Measurements from ENCODE around the gene IKZF1.

Gene IKZF1
- 435 to 838 reads per million in 2 donors for total RNA-seq

DNA sequence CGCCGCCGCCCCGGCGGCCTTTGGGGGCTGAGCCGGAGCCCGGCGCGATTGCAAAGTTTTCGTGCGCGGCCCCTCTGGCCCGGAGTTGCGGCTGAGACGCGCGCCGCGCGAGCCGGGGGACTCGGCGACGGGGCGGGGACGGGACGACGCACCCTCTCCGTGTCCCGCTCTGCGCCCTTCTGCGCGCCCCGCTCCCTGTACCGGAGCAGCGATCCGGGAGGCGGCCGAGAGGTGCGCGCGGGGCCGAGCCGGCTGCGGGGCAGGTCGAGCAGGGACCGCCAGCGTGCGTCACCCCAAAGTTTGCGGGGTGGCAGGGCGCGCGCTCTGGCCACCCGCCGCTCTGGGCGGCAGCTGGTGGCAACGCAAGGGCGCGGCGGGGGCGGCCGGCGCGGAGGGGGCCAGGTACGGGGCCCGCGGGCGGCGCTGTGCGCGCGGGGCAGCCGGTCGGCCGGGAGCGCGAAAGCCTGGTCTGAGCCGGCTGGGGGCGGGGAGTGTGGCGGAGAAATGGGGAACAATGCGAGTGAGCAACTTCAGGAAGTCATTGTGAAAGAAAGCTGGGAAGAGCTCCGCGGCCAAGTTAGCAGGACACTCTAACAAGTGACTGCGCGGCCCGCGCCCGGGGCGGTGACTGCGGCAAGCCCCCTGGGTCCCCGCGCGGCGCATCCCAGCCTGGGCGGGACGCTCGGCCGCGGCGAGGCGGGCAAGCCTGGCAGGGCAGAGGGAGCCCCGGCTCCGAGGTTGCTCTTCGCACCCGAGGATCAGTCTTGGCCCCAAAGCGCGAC lies at the start of gene IKZF1:
Gene IKZF1 (plus strand): TSS at position 588 of the 782 bp plus-strand sequence. CDS start 14,346 bp downstream, outside the sequence.
- peak; percentile 47 for DNase-seq

DNA sequence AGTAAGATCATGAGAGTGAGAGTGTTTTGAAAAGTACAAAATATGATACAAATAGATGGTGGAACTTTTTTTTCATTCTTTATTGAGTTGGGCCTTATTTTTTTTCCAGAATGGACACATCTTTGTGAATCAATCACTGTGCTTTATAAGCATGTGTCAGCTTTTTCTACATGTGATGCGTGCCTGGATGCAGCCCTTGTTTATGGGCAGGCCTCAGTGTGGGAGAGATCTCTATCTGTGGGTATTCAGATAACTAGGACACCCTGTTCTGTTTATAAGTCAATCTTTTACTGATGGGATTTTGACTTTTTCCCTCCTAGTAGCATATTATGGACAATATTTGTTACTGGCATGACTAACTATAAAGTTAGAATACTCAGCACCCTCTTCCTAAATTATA lies 42.9 kb upstream of the IKZF1 start:
- no peak for DNase-seq

DNA sequence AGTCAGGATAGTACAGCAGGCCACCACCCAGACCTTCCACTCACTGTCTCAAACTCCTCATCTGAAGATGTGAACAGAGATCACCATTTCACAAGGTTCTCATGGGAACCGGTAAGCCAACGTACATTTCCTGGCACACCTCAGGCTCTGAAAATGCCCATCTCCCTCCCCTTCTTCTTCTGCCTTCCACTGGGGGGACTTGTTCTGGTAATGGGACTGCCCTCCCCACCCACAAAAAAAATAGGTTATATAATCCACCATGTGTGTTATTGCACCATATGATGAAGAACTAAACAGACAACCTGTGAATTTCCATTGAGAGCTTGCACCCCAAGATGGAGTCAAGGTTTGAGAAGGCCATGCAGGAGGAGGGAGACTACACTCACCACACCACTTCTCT lies 42.1 kb upstream of the IKZF1 start:
- DNase-seq = no peak

DNA sequence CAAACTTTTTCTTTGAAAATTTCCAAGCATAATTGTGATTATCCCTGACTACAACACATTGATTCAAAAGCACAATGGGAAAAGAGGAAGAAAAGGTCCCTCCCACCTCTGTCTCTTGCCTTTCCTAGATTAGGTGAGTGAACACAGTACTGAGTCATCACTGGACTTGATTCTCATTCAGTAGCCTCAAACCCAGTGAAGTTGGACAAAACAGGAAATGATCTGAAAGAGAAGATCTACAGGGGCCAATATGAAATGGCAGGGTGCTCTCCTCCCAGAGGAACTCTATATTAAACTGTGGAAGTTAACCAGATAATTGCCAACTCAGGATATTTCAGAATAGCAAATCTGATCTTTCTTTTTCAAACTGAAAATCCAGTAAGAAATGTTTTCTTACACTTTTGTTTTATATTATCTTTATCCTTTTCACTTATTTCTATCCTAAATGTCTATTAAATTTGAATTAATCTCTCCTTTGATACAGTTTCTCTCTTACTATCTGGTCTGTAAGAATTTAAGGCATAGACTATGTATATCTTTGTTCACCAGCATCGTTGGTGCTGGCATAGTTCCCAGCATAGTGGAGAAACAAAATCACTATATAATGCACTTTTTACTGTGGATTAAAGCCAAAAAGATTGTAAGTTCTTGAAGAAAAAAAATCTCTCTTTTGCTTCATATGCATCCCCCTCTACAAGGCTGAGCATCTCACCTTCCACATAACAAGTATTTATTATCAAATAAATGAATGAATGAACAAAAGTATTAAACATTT lies 41.4 kb upstream of the IKZF1 start:
- DNase-seq = no peak

DNA sequence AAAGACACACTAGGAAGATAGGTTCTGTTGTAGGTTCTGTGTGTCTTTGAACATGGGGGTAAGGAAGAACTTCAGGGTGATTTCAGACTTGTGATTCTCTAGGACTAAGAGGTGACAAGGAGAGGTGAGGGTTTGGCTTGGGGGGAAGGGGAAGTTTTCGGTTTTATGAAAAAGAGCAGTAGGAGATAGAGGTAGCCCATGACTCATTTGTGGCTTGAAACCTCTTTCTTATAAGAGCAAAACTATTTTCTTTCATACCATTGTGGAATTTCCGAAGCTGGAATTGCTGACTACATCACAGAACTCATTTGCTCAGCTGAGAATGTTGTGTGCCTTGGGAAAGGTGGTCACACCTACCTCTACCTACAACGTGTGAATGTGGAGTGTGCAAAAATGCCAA lies 39.6 kb upstream of the IKZF1 start:
- DNase-seq = no peak

DNA sequence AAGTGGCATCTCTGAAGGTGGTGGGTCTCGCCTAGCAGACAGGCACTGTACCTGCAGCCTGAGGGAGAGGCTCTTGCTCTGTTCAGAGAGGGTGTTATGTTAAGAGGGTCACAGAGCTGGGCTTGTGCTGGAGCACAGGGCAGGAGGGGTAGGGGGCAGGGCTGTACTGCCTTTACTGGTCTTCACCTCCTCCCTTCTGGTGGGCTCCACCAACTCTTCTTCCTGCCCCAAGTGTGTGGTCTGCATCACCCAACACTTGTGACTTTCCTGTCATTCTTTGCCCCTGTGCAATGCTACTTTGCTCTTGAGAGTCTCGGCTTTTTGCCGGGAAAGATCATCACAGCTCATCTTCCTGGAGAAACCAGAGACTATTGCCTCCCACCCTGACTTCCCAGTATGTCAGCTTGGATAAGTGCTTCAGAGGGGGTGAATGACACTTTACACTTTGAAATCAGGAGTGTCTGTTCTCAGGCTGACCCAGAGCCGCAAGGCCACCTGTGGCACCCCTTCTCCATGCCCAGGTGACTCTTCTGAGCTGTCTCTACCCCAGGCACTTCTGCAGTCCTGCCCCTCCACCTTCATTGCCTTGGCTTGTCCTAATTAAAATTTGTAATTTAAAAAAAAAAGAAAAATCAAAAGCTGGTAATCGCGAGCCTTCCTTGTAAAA lies 38.4 kb upstream of the IKZF1 start:
- DNase-seq = no peak

DNA sequence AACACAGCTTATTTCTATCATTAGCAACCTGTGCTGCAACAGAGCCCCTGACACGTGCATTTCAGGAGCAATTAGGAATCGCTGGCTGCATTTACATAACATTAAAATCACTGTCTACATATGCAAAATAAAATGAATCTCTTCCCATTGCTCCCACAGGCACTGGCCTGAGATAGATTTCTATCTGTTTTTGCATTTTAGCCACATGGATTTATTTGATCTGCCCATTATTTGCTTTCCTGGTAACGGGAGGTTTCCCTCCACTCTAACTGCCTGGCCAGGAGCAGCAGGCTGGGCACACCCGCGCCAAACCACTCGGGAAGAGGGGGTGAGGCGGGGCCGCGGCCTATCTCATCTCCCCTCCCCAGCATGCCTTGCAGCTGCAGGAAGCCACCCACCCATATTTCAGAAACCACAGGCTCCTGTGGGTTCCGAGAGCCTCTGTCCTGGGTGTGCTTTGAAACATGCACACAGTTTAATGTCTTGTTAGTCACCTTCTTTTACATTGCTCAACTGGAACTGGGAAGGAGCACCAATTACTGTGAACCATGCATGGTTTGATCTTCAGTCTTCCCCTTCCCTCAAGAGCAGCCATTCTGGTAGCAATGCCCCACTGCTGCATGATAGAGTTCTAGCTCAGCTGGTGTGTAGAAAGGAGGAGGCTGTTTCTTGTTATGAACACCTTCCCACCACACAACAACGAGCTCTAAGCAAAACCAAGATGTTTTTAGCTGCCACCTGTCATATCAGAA lies 37.7 kb upstream of the IKZF1 start:
- peak; percentile 55 for DNase-seq

DNA sequence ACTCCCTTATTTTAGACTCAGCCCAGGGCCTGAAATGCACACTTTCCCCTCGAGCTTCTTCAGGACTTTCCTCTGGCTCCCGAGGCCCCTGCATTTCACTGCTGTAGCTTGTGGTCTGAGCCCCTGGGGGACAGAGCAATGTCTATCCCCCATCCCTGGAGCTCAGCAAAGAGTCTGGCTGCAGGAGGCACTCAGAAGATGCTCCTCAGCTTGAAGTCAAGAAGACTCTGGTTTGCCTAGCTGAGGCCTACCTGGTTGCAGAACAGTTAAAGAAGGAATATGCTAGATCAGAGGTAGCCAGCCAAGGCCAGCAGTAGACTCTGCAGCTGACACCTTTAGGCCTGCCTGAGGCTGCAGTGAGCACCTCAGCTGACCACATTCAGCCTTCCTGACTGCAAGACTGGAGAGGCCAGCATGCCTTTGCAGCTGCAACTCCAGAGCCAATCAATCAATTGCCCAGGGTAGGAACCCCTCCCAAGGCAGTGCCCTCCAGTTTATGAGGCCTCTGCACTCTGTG lies 36.9 kb upstream of the IKZF1 start:
- DNase-seq = no peak

DNA sequence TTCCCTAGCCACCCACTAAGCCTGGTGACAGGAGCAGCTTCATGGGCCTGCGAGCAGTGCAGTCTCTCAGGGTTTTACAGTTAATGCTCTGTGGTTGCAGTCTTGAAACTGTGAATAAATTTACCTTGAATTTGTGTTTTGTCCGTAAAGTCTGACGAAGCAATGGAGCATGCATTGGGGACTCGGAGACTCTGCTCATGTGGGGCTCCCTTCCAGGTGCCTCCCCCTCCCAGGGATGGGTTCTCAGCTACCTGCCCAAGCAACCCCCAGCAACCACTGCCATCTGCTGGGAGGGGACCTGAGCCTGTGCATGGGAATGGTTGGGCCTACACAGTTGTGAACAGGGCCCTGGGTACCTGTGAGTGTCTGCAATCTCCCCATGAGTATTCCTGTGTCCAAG lies 36.3 kb upstream of the IKZF1 start:
- no peak for DNase-seq

DNA sequence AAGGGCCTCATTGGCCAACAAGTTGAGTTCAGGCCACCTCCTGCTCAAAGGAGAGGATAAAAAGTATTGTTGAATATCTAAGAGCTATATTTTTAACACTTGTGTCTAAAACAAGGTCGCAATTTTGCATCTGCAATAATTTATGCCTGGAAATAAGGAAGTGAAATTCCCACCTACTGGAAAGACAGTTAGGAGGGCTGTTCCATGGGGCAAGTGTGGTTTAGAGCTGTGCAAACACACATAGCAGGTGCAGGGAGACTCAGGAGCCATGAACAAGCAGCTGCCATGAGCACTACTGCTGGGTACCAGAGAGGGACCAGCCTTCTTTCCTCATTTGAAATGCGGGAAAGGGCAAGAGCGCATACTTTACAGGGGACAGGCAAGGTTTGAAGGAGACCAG lies 35.5 kb upstream of the IKZF1 start:
- DNase-seq = no peak

DNA sequence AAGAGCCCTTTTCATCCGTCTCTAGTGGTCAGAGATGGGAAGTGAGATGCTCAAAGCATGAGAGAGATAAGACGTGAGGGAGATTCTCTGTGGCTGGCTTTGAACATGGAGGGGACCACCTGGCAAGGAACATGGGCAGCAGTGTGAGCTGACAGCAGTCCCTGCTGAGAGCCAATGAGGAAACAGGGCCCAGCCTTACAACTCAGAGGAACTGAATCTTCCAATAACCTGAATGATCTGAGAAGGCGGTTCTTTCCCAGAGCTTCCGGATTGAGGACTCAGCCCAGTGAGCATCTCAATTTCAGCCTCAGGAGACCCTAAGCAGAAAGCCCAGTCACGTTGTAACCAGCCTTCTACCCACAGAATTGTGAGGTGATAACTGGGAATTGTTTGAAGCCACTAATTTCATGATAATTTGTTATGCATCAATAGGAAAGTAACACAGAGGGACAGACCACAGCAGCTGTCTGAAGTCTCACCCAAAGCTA lies 33.9 kb upstream of the IKZF1 start:
- DNase-seq = no peak

DNA sequence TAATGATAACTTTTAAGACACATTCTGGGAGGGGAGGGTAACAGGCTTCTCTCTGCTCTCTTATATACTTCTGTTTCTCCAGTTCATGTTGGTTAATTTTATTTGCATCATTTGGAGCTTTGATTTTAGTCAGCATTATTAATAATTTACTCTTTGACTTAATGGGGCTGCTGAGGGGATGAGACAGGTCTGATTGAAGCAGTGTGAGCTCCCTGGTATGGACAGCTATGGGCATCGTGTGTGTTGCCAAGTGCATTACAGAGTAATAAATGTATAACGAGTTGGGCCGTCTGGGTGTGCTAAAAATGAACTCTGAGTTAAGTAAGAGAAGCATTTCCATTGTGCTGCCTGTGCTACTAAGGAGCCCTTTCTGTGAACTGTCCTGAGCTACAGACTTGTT lies 31.7 kb upstream of the IKZF1 start:
- DNase-seq = no peak

DNA sequence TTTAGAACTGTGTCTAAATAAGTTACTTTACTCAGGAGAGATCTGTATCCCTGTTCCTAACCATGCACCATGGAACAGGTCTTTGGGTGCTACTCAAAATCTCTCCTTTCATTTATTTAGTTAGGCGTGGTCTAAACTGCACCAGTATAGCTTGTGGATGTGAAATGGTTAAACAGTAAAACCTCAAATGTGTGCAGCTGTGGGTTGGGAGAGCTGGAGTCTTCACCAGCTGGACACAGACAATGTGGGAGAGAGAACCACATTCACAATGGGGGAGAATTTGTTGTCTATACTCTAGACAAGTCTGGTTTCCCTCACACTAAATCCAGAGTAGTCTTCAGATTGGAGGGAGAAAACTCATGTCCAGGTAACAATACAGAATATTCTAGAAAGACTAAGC lies 31.2 kb upstream of the IKZF1 start:
- no peak for DNase-seq

DNA sequence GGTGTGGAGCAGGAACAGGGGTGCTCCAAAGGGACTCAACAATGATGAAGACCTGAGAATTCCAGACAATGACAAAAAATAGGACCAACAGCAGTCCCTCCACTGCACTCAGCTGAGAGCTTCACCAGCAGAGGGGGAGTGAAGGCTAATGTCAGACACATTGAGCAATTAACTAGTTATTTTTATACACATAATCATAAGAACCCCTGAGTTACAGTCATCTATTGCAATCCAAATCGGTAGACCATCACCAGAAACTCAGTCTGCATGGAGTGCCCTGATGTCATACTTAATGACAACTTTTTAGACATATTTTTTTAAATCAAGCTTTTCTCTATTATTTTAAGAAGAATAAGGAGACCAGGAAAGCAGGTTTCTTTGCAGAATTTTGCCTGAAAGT lies 30.6 kb upstream of the IKZF1 start:
- DNase-seq = no peak

DNA sequence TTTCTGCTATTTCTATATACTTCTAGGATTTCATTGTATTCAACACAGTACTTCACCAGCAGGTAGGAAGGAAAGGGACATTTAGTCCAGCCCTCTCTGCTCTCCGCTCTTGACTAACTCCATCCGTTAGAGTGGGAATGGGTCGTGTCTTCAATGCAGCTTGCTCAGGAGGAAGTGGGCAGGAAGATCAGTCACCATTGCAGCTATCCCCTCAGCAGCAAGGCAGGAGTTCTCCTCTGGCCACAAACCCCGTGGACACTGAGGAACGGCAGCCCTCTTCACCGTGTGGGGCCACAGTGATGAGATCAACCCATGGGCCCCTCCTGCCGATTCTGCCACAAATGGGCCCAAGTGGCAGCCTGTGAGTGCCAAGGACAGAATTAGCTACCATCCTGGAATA lies 30.2 kb upstream of the IKZF1 start:
- no peak for DNase-seq

DNA sequence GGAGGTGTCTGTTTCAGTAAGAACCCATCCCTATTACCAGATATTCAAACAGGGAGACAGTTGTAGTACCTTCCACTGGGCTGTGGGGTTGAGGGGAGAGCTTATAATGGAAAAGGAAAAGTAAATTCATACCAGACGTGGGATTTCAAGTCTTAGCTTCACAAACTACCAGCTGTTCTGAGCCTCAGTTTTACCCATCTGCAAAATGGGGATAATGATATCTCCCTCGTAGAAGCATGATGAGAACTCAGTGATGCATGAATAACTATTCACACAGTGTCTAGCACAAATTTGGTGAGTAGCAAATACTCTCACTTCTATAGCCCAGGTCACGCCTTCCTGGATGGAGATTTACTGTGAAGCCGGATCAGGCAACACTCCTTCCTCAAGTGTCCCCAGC lies 29.1 kb upstream of the IKZF1 start:
- no peak for DNase-seq

DNA sequence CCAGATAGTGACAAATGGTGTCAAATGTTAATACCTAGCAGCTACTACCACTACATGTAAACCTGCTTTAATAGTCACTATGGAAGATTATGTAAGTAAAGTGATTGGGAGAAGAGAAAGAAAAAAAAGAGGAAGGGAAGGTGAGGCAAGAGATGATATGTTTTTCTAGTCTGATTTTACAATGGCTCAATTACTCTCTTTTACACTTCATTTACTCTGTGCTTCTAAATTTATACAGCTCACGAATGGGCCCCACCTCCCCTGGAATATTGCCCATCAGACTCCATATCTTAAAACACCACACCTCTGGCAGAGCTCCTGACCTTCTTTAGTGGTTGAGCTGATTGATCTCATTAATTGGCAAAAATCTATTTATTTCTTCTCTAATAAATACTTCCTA lies 28.0 kb upstream of the IKZF1 start:
- no peak for DNase-seq

DNA sequence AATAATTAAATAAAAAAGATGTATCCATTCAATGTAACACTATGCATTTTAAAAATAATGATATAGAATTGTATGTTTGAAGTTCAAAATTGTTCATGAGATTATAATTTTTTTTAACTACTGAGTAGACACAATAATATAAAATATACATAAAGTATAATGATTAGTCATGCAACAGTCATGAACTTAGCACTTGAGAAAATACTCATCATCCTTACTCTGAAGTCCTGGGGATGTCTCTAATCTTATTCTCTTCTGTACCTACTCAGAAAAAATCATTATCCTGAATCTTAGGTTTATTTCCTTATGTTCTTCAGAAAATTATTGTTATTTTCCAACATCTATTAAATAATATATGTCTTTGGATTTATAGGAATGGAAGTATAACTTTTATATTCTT lies 26.4 kb upstream of the IKZF1 start:
- no peak for DNase-seq

DNA sequence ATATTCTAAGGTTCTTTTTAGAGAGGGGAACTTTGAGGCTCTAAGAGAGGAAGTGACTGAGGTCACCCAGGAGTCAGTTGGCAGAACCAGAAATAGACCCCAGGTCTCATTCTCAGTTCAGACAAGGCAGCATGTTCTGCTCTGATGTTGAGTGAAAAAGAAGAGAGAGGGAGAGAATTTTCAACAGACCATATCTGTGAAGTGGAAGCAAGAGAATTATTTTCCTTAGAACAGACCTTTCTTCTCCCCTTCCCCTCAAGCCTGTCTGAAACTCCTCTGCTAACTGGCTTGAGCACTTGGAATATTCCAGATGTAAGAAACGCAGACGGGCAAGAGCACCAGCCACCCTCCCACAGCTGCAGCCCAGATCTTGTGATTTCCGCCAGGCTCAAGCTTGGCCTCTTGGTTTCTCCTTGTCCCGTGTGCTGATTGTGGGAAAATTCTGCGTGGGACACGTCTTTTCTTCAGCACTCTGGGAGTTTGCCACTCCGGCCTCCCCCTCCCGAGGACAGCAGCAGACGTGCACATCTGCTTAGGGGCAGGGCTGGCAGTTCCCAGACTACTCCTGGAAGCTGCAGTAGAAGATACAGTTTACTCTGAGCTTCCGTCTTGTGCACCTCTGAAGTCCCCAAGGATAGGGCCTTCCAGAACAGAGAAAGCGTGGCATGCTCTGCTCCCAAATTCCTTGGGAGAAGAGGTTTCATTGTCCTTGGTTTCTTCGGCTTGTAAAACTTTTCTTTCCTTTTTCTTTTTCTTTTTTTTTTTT lies 22.7 kb upstream of the IKZF1 start:
- DNase-seq = no peak

DNA sequence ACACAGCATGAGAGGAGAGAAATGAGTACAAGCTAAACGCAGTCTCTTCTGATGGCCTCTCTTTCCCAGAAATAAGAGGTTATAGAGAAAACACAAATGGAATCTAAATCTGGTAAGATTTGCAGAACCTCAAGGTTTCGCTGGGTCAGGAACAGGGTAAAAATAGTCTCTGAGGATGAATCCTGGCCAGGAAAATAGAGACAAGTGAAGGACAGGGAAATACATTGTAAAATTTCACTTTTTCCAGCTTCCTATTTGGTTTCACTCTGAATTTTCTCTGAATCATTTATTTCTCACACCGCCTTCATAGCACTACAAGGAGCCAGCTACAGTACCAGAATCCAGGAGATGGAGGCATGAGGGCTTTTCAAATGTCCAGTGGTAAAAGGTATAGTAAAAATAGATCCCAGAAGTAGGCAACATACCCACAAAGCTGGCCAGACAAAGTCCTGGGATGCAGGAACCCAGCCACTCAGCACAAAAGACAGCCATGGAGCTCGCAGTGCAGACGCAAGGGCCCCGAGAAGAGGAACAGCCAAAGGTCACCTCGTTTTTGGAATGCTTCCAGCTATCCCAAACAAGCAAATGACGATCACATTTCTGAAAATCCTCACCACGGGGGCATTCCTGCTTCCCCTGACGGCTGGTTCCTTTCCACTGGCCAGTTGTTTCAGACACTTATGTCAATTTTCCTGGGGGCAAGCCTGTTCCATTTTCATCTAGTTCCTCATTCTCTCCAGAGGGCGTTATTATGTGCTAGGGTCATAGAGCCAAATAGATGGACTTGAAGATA lies 21.5 kb upstream of the IKZF1 start:
- no peak for DNase-seq

DNA sequence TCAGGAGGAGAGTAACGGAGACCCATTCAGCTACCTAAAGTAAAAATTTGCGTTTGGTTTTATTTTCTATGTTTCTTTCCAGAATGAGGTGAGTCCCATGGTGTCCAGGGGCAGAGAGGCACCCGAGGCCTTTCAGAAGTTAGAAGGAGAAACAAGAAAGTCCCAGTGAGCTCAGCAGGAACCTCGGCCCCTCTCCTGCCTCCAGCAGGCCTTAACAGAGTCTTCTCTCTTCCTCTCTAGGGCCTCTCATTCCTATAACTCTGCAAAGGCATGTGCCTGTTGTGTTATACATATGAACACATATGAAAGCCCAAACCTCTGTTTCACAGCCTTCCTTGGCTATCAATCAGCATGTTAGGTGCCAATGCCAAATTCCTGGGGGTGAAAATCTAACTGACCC lies 20.8 kb upstream of the IKZF1 start:
- no peak for DNase-seq
